GM18499 (cell line): ENCODE measurements around the gene SAC3D1.

Source experiments
- ATAC-seq: cut with Tn5 transposase; IDR thresholded peaks from one replicate; pipeline ENCODE4 v1.9.1; 2021; ENCODE audit warnings: moderate number of reproducible peaks; ENCODE audit not compliant: insufficient read depth, unreplicated experiment

The SAC3D1 gene

DNA sequence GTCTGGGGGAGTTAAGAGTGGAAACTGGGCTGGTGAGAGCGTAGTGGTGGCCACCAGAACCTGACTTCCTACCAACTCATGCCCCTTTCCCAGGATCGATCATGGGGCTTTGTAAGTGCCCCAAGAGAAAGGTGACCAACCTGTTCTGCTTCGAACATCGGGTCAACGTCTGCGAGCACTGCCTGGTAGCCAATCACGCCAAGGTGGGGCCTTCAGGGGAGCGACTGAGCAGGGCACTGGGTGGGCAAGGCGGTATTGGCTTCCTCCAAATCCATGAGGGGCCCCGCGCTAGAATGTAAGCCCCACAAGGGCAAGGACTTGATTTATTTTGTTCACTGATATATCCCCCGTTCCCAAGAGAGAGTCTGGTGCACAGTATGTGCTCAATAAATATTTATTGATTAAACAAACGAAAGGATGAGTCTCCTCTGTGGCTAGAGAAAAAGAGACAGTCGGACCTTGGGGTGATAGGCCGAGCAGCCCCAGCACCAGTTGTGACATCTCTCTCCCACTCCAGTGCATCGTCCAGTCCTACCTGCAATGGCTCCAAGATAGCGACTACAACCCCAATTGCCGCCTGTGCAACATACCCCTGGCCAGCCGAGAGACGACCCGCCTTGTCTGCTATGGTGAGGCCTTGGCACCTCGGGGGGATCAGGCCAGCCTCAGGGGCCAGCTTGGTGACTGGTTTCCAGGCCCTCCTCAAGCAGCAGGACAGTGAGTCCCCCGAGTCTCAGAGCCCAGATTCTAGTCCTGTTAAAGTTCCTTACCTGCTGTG, 43.8 kb downstream of the SAC3D1 start:
- ATAC-seq = no peak

DNA sequence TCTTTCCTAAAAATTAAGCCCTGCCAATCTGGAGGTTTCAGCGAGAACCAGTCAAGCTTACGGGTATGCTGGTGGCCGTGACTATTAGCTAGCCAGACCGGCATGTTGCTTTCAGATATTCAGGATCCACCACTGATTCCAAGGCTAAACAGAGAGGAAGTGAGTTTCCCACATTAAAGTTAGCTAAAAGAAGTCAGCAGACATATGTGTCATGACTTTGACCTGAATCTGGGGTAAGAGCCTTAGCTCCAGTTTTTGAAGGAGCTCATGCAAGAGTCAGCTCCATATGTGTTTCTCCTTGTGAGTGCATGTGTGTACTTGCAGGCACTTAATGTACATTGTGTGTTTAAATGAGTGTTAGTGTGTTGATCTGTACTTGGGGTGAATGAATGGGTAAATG, 44.4 kb downstream of the SAC3D1 start:
- ATAC-seq = no peak

DNA sequence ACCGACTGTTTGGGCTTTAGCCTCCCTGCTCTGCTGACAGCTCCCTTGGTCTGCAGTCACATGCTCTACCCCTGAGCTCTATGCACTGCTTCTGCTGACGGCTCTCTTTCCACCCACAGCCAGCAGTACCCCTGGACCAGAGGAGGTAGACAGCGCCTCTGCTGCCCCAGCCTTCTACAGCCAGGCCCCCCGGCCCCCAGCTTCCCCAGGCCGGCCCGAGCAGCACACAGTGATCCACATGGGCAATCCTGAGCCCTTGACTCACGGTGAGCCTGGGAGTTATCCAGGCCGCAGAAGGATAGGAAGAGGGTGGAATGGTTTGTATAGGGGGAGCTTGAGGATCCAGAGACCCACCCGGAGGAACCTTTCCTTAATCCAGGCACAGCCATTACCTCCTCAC, 45.8 kb downstream of the SAC3D1 start:
- no peak for ATAC-seq

DNA sequence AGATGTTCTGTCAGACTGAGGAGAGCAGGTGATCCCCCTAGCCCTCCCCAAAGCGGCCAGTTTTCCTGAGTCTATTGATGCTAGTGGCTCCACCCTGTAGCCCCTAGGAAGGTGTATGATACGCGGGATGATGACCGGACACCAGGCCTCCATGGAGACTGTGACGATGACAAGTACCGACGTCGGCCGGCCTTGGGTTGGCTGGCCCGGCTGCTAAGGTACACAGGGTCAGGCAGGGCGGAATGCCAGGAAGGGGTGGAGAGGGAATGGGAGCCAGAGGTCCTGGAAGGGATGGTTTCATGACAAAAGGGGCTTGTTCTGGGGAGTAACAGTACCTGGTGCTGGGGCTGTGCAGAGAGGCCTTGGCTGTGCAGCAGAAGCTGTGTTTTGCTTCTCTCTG, 46.2 kb downstream of the SAC3D1 start:
- ATAC-seq = no peak

DNA sequence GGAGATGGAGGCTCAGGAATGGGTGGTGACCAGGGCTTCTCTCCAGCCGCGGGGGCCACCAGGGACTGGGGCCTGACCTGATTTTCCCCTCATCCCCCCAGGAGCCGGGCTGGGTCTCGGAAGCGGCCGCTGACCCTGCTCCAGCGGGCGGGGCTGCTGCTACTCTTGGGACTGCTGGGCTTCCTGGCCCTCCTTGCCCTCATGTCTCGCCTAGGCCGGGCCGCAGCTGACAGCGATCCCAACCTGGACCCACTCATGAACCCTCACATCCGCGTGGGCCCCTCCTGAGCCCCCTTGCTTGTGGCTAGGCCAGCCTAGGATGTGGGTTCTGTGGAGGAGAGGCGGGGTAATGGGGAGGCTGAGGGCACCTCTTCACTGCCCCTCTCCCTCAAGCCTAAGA, 46.8 kb downstream of the SAC3D1 start:
- no peak for ATAC-seq

DNA sequence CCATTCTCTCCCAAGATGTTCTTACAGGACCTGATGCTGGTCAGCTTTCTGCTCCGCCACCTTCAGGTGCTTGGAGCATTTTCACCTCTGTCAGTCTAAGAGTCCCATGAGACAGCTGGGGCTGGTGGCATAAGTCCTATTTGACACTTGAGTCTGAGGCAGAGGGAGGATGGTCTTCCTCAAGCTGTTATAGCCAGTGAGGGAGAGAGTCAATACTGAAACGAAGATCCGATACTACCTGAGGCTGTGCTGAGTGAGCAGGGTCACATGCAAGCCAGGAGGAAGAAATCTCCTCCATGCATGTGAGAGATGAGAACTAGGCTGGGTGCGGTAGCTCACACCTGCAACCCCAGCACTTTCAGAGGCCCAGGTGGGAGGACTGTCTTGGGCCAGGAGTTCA, 48.6 kb downstream of the SAC3D1 start:
- ATAC-seq = no peak

DNA sequence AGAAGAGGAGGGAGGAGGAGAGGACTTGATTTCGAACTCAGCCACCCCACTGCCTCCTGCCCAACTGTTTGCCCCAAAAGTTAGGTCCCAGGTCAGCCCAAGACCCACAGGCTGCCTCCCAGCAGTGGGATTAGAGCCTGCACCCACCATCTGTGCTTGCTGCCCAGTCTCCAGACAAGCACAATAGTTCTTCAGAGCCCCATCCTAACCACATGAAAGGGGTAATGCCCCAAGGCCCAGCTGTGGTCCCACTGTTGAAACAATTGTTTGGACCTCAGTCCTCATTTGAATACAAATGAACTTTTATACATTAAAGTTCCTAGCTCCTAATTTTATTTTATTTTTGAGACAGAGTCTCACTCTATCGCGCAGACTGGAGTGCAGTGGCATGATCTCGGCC, 49.6 kb downstream of the SAC3D1 start:
- ATAC-seq = no peak
